ENCODE data around the gene ZNF883.

Gene ZNF883

GRCh38 chr9:112917047-112917986 lies 94.7 kb downstream of the ZNF883 start:
- DNase-seq: no peak

- no peak for DNase-seq
Observed at GRCh38 chr9:112914524-112914923, 97.5 kb downstream of the ZNF883 start.

GRCh38 chr9:112913326-112913725 lies 98.7 kb downstream of the ZNF883 start:
- DNase-seq: no peak

GRCh38 chr9:112912636-112913035 lies 99.4 kb downstream of the ZNF883 start:
- DNase-seq: no peak

- DNase-seq: no peak
Observed at GRCh38 chr9:112911736-112912135, 100.3 kb downstream of the ZNF883 start.

All from AML-193 (cell line).